Measurements from ENCODE around the gene WIF1. TPM values are rescaled to one million over a fixed set of nuclear protein-coding genes. Genes with fewer than 3 reads are reported as not detected.

WIF1 gene
- polyA plus RNA-seq, 1 donor (not counting 4 experiments of a cell fraction or from before 2014, with no cell fraction given), result not detected

DNA sequence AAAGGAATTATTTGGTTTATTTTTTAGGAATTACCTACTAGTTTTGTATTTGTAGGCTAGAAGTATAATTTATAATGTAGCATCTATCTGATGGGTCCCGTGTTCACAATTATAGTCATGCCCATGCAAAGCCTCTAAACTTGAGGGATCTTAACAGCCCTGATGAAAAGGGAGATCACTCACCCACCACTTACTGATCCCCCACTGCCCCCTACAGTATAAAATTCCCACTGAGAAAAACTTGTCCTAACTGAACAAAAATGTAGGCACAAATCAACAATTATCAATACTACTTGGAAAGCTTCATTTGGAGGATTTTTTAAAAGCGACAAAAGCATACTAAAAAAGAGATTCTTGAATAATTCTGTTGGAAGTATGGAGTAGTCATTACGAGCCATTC is 21.0 kb downstream of the WIF1 start:
- H3K4me1 ChIP-seq (ENCODE audit: control insufficient read depth, extremely low read depth, insufficient read depth, low read length), result no peaks in the 10 kb centered on the region
- no peak overlapping the region for H3K4me2 ChIP-seq (ENCODE audit: control insufficient read depth, extremely low read depth, insufficient read depth, low read depth, low read length)
- peaks cover 15% of the 10 kb centered on the region for H3K27me3 ChIP-seq (ENCODE audit: control insufficient read depth, extremely low read depth, insufficient read depth, low read length)
- no peaks in the 10 kb centered on the region for H3K79me2 ChIP-seq (ENCODE audit: control insufficient read depth, insufficient read depth, low read length)
- H2AFZ ChIP-seq (ENCODE audit: control insufficient read depth, low read length), result no peak overlapping the region
- no peaks in the 10 kb centered on the region for H3K36me3 ChIP-seq (ENCODE audit: control insufficient read depth in 2 of 2, extremely low read depth in 1 of 2, insufficient read depth in 2 of 2, low read length in 2 of 2)
- no peak for DNase-seq (ENCODE audit: low read depth, low spot score)
- H3K9me3 ChIP-seq (ENCODE audit: control insufficient read depth, low read depth, low read length), result no peaks in the 10 kb centered on the region
- dilution Hi-C loops (cut with MboI; ENCODE audit: extremely low pct_ligation_motif_present, low sequenced_read_pairs), result no loop called here
- H3K9me1 ChIP-seq (ENCODE audit: control insufficient read depth, extremely low read depth, insufficient read depth, low read length), result no peaks in the 10 kb centered on the region
- no peak for FAIRE-seq
- TF ChIP-seq, protein P1, sequence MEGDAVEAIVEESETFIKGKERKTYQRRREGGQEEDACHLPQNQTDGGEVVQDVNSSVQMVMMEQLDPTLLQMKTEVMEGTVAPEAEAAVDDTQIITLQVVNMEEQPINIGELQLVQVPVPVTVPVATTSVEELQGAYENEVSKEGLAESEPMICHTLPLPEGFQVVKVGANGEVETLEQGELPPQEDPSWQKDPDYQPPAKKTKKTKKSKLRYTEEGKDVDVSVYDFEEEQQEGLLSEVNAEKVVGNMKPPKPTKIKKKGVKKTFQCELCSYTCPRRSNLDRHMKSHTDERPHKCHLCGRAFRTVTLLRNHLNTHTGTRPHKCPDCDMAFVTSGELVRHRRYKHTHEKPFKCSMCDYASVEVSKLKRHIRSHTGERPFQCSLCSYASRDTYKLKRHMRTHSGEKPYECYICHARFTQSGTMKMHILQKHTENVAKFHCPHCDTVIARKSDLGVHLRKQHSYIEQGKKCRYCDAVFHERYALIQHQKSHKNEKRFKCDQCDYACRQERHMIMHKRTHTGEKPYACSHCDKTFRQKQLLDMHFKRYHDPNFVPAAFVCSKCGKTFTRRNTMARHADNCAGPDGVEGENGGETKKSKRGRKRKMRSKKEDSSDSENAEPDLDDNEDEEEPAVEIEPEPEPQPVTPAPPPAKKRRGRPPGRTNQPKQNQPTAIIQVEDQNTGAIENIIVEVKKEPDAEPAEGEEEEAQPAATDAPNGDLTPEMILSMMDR (optimal IDR thresholded peaks at IDR 0.05 in 1 of 3, IDR thresholded peaks at IDR 0.05 in 1 of 3, conservative IDR thresholded peaks at IDR 0.05 in 1 of 3; ENCODE audit: extremely low read depth in 1 of 3, insufficient read depth in 2 of 3, low read length in 3 of 3), result peak in 2 of 3 experiments; percentile 18 to 43
- TF ChIP-seq EZH2 (IDR thresholded peaks at IDR 0.05; ENCODE audit: low read length), result no peak
- no peak overlapping the region for H3K4me3 ChIP-seq (ENCODE audit: control insufficient read depth in 2 of 3, extremely low read depth in 1 of 3, insufficient read depth in 2 of 3, low read depth in 1 of 3, low read length in 3 of 3)
- H3K27ac ChIP-seq (ENCODE audit: control insufficient read depth, insufficient read depth, low read length), result no peak overlapping the region
- no peak overlapping the region for H3K9ac ChIP-seq (ENCODE audit: control insufficient read depth, extremely low read depth, insufficient read depth, low read length)
- no peaks in the 10 kb centered on the region for H4K20me1 ChIP-seq (ENCODE audit: control insufficient read depth, extremely low read depth, insufficient read depth, low read length)

DNA sequence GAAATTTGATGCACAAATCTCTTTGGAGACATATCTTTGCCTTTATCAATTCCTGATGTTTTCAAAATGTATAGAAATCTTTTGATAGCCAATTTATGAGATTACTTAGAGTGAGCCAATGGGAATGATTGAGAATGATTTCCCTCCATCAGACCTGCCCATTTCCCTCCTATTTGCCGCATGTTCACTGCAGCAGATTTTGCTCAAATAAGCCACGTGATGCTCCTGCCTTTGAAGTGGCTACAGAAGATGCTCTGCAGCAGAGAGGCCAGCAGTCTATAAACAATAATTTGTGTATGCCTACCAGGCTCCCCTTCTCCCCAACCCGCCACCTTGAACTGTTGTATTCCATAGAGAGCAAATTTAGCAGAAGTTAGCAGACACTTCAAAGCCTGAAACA is 21.9 kb downstream of the WIF1 start:
- Histone ChIP-seq H3K4me1 (ENCODE audit: control insufficient read depth, extremely low read depth, insufficient read depth, low read length) (no peaks in the 10 kb centered on the region), H3K27me3 (ENCODE audit: control insufficient read depth, extremely low read depth, insufficient read depth, low read length) (peaks cover 20% of the 10 kb centered on the region), H4K20me1 (ENCODE audit: control insufficient read depth, extremely low read depth, insufficient read depth, low read length) (no peaks in the 10 kb centered on the region), H3K4me3 (ENCODE audit: control insufficient read depth in 2 of 3, extremely low read depth in 1 of 3, insufficient read depth in 2 of 3, low read depth in 1 of 3, low read length in 3 of 3) (no peak overlapping the region), H3K36me3 (ENCODE audit: control insufficient read depth in 2 of 2, extremely low read depth in 1 of 2, insufficient read depth in 2 of 2, low read length in 2 of 2) (no peaks in the 10 kb centered on the region), H3K9me3 (ENCODE audit: control insufficient read depth, low read depth, low read length) (no peaks in the 10 kb centered on the region), H3K27ac (ENCODE audit: control insufficient read depth, insufficient read depth, low read length) (no peak overlapping the region), H3K9me1 (ENCODE audit: control insufficient read depth, extremely low read depth, insufficient read depth, low read length) (no peaks in the 10 kb centered on the region), H2AFZ (ENCODE audit: control insufficient read depth, low read length) (no peak overlapping the region), H3K9ac (ENCODE audit: control insufficient read depth, extremely low read depth, insufficient read depth, low read length) (no peak overlapping the region), H3K79me2 (ENCODE audit: control insufficient read depth, insufficient read depth, low read length) (no peaks in the 10 kb centered on the region), H3K4me2 (ENCODE audit: control insufficient read depth, extremely low read depth, insufficient read depth, low read depth, low read length) (no peak overlapping the region)
- dilution Hi-C loops (cut with MboI; ENCODE audit: extremely low pct_ligation_motif_present, low sequenced_read_pairs), result no loop called here
- TF ChIP-seq, protein P1 (optimal IDR thresholded peaks at IDR 0.05 in 1 of 3, IDR thresholded peaks at IDR 0.05 in 1 of 3, conservative IDR thresholded peaks at IDR 0.05 in 1 of 3; ENCODE audit: extremely low read depth in 1 of 3, insufficient read depth in 2 of 3, low read length in 3 of 3), result no peak
- TF ChIP-seq EZH2 (IDR thresholded peaks at IDR 0.05; ENCODE audit: low read length), result no peak
- no peak for FAIRE-seq
- no peak for DNase-seq (ENCODE audit: low read depth, low spot score)

Measured in keratinocyte (primary cell).